Renal cortical epithelial cell (primary cell): Measurements from ENCODE around the gene ZNF319. TPM values are rescaled to one million over a fixed set of nuclear protein-coding genes. Genes with fewer than 3 reads are reported as not detected.

ENCODE experiments used
- DNase-seq: peaks from one replicate; pipeline ENCODE4 v3.0.0-alpha.2; 2011; ENCODE audit warnings: low read depth
- total RNA-seq: library from RNA; depleted of rRNA; stranded (reverse); fragments of >200 nt; gene quantifications from 2 replicates; pipeline ENCODE4 v1.2.3, GENCODE V29; 2014

Gene ZNF319
- total RNA-seq, 1 donor from 2014 or later, result 30.2 TPM

- DNase-seq, result no peak
Measured at GRCh38 chr16:57977418-57978069, 22.9 kb downstream of the ZNF319 start.

GRCh38 chr16:57976331-57976796 lies 24.1 kb downstream of the ZNF319 start:
- DNase-seq, result no peak

GRCh38 chr16:57972306-57972705 lies 28.2 kb downstream of the ZNF319 start:
- DNase-seq, result no peak

- DNase-seq, result no peak
Measured at GRCh38 chr16:57971848-57972247, 28.6 kb downstream of the ZNF319 start.

GRCh38 chr16:57970970-57971369 lies 29.5 kb downstream of the ZNF319 start, which contains the start of gene CNGB1:
Gene CNGB1 (minus strand): TSS chr16:57971128. CDS start chr16:57967286, 3,842 bp downstream.
- DNase-seq, result no peak

GRCh38 chr16:57970319-57970718 lies 30.2 kb downstream of the ZNF319 start:
- DNase-seq, result no peak

GRCh38 chr16:57969451-57970123 lies 30.9 kb downstream of the ZNF319 start:
- no peak for DNase-seq

- no peak for DNase-seq
Measured at GRCh38 chr16:57967916-57968315, 32.6 kb downstream of the ZNF319 start.

- no peak for DNase-seq
Measured at GRCh38 chr16:57966986-57967385, 33.5 kb downstream of the ZNF319 start.

GRCh38 chr16:57966204-57966771 lies 34.2 kb downstream of the ZNF319 start:
- DNase-seq, result peak; percentile 37

- DNase-seq, result no peak
Measured at GRCh38 chr16:57964157-57964700, 36.2 kb downstream of the ZNF319 start.

- DNase-seq, result no peak
Measured at GRCh38 chr16:57962756-57963155, 37.7 kb downstream of the ZNF319 start.

GRCh38 chr16:57962046-57962445 lies 38.4 kb downstream of the ZNF319 start:
- DNase-seq, result no peak

GRCh38 chr16:57961538-57961937 lies 38.9 kb downstream of the ZNF319 start:
- no peak for DNase-seq

GRCh38 chr16:57960826-57961472 lies 39.5 kb downstream of the ZNF319 start:
- DNase-seq, result no peak

- DNase-seq, result no peak
Measured at GRCh38 chr16:57960310-57960709, 40.2 kb downstream of the ZNF319 start.

GRCh38 chr16:57959804-57960203 lies 40.7 kb downstream of the ZNF319 start:
- no peak for DNase-seq

- peak; percentile 17 for DNase-seq
Measured at GRCh38 chr16:57959121-57959520, 41.4 kb downstream of the ZNF319 start.

- no peak for DNase-seq
Measured at GRCh38 chr16:57958544-57958943, 41.9 kb downstream of the ZNF319 start.

- DNase-seq, result no peak
Measured at GRCh38 chr16:57957673-57958392, 42.6 kb downstream of the ZNF319 start.

GRCh38 chr16:57956924-57957672 lies 43.4 kb downstream of the ZNF319 start:
- no peak for DNase-seq
